KOPT-K1 (cell line): Measurements from ENCODE around the gene PDE9A.

Experiments
- H3K27ac ChIP-seq: fragments of 200-600 bp; sonication (generic); 2 replicates; pipeline ENCODE4 v1.5.1; 2016; ENCODE audit warnings: antibody characterized with exemption, mild to moderate bottlenecking, low read depth, low read length; ENCODE audit not compliant: poor library complexity, severe bottlenecking
- H3K36me3 ChIP-seq: fragments of 200-600 bp; sonication (generic); 2 replicates; pipeline ENCODE4 v1.5.1; 2017; ENCODE audit warnings: antibody characterized with exemption, mild to moderate bottlenecking, low read length, moderate library complexity; ENCODE audit not compliant: insufficient read depth
- H3K9me3 ChIP-seq: fragments of 200-600 bp; sonication (generic); 2 replicates; pipeline ENCODE4 v1.5.1; 2017; ENCODE audit warnings: antibody characterized with exemption, low read length, mild to moderate bottlenecking; ENCODE audit not compliant: insufficient read depth, poor library complexity, severe bottlenecking

The PDE9A gene

DNA sequence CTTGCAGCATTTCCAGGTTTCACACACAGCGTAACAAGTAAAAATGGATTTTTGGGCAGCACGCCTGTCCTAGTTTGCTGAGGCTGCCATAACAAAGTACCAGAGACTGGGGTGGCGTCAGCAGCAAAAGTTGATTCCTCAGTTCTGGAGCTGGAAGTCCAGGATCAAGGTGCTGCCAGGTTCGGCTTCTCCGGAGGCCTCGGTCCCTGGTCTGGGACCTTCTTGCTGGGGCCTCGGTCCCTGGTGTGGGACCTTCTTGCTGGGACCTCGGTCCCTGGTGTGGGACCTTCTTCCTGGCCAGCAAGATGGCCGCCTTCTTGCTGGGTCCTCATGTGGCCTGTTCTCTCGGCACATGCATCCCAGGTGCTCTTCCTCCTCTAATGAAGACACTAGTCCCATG lies 104.0 kb downstream of the PDE9A start:
- H3K27ac ChIP-seq = no peak overlapping the region
- H3K9me3 ChIP-seq = no peaks in the 10 kb centered on the region
- H3K36me3 ChIP-seq = no peaks in the 10 kb centered on the region

- Histone ChIP-seq H3K36me3 (no peaks in the 10 kb centered on the region), H3K27ac (no peak overlapping the region), H3K9me3 (no peaks in the 10 kb centered on the region)
Observed at GRCh38 chr21:42757826-42758655, 104.6 kb downstream of the PDE9A start.

DNA sequence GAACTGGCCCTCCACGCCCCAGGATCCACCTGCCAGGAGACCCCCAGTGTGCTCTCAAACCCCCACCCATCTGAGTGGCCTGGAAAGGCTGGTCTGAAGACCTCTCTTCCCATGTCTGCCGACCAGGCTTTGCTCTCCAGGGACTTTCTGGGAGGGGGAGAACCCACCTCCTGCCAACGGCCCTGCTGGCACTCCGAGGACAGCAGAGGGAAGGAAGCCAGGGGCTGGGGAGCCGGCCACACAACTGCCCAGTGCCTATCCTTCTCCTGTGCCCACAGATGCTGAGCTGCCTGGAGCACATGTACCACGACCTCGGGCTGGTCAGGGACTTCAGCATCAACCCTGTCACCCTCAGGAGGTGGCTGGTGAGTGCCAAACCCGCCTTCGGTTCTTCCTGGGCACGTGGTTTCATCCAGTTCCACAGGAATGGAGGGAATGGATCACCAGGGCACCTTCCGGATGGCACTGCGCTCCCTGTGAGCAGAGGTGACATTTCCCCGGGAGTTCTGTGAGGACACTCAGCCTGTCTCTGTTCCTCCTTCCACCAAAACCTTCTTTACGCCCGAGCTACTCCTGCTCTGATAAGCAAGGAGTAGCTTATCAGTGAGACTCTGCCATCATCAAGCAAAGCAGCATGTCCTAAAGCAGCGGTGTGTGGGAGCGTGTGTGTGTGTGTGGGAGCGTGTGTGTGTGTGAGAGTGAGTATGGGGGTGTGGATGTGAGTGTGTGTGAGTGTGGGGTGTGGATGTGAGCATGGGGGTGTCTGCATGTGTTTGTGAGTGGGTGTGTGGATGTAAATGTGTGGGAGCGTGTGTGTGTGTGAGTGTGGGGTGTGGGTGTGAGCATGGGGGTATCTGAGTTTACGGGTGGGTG lies 105.5 kb downstream of the PDE9A start:
- Histone ChIP-seq H3K27ac (no peak overlapping the region), H3K36me3 (no peaks in the 10 kb centered on the region), H3K9me3 (no peaks in the 10 kb centered on the region)

- Histone ChIP-seq H3K36me3 (no peaks in the 10 kb centered on the region), H3K9me3 (no peaks in the 10 kb centered on the region), H3K27ac (no peak overlapping the region)
Observed at GRCh38 chr21:42759594-42759927, 106.1 kb downstream of the PDE9A start.

DNA sequence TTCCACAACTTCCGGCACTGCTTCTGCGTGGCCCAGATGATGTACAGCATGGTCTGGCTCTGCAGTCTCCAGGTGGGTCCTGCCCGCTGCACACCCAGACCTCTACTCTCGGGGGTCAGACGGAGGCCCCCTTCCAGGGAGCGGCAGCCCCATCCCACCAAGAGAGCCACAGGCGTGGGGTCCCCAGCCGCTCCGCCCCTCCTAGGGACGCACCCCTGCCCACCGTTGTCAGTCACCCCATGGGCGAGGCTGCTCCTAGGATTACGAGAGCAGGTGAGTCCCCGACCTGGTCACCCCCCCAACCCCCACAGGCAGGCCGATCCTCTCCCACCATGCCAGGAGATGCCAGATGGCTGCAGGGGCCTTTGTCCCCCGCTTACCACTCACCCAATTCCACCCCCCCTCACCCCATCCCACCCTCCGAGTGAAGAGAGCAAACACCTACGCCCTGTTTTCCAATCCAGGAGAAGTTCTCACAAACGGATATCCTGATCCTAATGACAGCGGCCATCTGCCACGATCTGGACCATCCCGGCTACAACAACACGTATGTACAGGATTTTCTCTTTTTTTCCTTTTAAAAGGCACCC lies 107.0 kb downstream of the PDE9A start:
- H3K36me3 ChIP-seq = no peaks in the 10 kb centered on the region

DNA sequence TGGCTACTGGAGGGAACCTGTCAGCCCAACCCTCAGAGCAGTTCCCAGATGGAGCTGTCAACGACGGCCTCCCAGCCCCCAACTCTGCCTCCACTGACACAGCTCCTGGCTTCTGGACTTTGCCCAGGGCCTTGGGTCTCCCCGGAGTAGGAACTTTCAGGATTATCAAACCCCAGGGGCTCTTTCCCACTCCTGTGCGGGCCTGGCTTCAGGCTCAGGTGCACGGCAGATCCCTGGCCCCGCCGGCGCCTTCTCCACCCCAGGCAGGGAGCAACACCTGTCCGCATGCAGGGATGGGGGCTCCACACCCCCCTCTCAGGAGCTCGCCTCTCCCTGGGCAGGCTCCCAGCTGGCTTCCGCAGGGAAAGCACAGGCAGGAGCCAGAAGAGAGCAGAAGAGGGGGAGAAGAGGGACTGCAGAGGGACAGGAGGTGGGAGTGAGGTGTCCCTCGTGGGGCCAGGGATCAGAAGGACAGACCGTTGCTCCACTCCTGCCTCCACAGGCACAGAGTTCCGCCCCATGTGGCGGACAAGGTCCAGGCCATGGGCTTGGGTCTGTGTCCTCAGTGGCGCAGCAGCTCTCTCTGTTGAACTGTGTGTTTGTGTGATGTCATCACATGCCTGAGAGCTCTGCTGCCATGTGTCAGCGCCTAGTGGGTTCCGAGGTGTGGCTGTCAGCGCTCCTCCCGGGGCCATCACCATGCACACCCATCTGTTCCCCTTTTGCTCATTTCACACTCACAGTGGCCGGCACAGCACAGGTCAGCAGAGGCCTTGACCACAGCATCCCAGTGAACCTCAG lies 107.7 kb downstream of the PDE9A start:
- H3K27ac ChIP-seq = no peak overlapping the region

More for the DNA sequence above, 107.0 kb downstream of the PDE9A start:
- no peaks in the 10 kb centered on the region for H3K9me3 ChIP-seq
- no peak overlapping the region for H3K27ac ChIP-seq

DNA sequence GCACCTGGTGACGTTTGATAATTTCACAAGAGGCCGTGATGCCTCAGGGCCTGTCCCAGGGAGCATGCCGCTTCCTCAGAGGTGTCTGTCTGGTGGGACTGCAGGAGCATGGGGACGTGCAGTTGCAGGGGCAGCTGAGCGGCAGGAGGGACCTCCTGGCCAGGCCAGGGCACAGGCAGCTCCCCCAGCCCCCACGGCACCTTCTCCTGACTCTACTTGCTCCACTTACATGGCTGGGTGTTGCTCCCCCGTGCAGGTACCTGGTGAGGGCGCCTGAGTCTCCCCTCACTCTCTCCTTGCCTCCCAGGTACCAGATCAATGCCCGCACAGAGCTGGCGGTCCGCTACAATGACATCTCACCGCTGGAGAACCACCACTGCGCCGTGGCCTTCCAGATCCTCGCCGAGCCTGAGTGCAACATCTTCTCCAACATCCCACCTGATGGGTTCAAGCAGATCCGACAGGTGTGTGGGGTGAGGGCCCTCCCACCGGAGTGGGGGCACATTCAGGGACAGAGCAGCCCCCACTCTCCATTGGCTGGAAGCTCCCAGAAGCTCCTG lies 108.4 kb downstream of the PDE9A start:
- Histone ChIP-seq H3K9me3 (no peaks in the 10 kb centered on the region), H3K36me3 (no peaks in the 10 kb centered on the region), H3K27ac (no peak overlapping the region)

More for the DNA sequence above, 107.7 kb downstream of the PDE9A start:
- Histone ChIP-seq H3K9me3 (no peaks in the 10 kb centered on the region), H3K36me3 (no peaks in the 10 kb centered on the region)

GRCh38 chr21:42763581-42764442 lies 110.4 kb downstream of the PDE9A start:
- no peaks in the 10 kb centered on the region for H3K9me3 ChIP-seq

DNA sequence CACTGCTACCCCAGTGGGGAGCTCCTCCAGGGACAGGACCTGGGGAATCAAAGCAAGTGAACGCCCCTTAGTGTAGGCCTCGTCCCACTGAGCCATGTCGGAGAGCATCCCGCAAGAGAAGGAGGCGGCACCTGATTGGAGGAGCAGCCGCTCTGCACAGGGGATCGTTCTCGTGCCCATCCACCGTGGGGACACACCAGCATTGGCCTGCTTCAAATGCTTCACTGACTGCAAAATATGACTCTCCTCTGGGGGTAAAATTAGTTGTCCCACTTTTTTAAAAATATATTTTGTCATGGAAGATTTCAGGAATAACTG lies 111.0 kb downstream of the PDE9A start:
- H3K9me3 ChIP-seq = no peaks in the 10 kb centered on the region
- no peak overlapping the region for H3K27ac ChIP-seq
- peaks cover 4% of the 10 kb centered on the region; the same call in 1 of the 2 replicates for H3K36me3 ChIP-seq

More at GRCh38 chr21:42763581-42764442, 110.4 kb downstream of the PDE9A start:
- no peaks in the 10 kb centered on the region for H3K36me3 ChIP-seq
- no peak overlapping the region for H3K27ac ChIP-seq

DNA sequence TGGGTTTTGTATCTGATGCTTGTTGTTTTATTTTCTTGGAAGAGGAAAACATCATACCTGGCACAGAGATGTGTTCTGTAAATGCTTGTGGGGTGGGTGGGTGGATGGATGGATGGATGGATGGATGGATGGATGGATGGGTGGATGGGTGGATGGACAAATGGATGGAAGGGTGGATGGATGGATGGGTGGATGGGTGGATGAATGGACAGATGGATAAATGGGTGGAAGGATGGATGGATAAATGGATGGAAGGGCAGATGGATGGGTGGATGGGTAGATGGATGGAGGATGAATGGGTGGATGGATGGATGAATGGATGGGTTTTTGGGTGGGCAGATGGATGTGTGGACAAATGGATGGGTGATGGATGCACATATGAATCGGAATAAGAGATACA lies 111.5 kb downstream of the PDE9A start:
- Histone ChIP-seq H3K36me3 (peaks cover 6% of the 10 kb centered on the region; the same call in 1 of the 2 replicates), H3K27ac (no peak overlapping the region)

GRCh38 chr21:42765656-42766055 lies 112.2 kb downstream of the PDE9A start:
- Histone ChIP-seq H3K27ac (no peak overlapping the region), H3K9me3 (no peaks in the 10 kb centered on the region), H3K36me3 (peaks cover 6% of the 10 kb centered on the region; the same call in 1 of the 2 replicates)

More for the DNA sequence above, 111.5 kb downstream of the PDE9A start:
- H3K9me3 ChIP-seq = no peaks in the 10 kb centered on the region

DNA sequence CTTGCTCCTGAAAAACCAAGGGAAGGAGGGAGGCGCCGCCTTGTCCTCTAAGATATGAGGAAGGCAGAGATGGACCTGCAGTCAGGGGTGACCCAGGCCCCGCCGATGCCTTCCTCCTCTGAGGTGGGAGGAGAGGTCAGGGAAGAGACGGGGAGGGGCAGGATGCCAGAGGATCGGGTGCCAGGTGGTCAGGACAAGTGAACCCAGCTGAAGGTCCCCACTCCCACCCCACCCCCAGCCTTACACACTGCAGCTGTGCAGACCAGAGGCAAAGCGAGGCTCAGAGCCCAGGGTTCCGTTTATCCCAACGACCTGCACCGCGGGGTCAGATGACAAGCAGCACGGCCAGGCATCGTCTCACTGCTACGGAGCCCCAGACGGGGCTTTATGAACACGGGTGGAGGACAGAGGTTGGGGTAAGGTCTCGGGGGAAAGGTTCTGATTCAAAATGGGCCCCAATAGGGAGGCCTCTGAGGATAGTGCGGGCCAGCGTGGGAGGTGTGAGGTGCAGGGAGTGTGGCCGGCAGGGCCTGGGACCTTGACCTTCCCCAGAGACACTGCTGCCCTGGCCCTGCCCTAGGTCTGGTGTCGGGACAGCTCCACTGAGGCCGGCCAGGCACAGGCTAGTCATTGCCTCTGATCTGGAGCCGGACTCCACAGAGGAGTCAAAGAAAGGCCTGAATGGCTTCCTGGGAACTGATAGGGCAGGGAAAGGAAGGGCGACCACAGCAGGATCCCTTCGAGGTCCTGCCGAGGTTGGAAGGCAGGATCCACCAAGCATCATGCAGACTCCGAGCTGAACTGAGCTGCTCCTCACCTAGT lies 113.5 kb downstream of the PDE9A start:
- H3K36me3 ChIP-seq = peaks cover 6% of the 10 kb centered on the region; the same call in 1 of the 2 replicates
- no peaks in the 10 kb centered on the region for H3K9me3 ChIP-seq
- H3K27ac ChIP-seq = no peak overlapping the region

DNA sequence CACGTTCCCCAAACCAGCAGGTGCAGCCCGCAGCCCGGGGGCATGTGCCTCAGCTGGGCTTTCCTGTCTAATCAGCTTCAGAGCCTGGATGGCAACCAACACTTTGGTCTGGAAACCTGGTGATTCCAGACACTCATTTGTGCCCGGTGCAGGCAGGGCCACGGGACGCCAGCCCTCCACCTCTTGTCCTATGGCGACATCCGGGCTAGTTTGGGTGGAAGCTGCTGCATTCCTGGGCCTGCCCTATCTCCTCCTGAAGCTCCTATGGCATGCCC lies 114.1 kb downstream of the PDE9A start:
- no peaks in the 10 kb centered on the region for H3K9me3 ChIP-seq
- H3K36me3 ChIP-seq = peaks cover 6% of the 10 kb centered on the region; the same call in 1 of the 2 replicates
- no peak overlapping the region for H3K27ac ChIP-seq
